DOHH2 (cell line): ENCODE measurements around the gene AFG3L2.

Source experiments
- H3F3A ChIP-seq: fragments of 200-600 bp; sonication (generic), shearing (Covaris generic); 2 replicates; pipeline ENCODE4 v1.6.0; 2016; ENCODE audit warnings: antibody characterized with exemption, mild to moderate bottlenecking; ENCODE audit not compliant: control insufficient read depth, insufficient read depth
- H3K27ac ChIP-seq: fragments of 200-600 bp; sonication (generic); 2 replicates; pipeline ENCODE4 v1.5.1; 2014; ENCODE audit warnings: low read depth, mild to moderate bottlenecking, low read length, moderate library complexity
- H3K27me3 ChIP-seq: fragments of 200-600 bp; sonication (generic); 2 replicates; pipeline ENCODE4 v1.6.1; 2014; ENCODE audit warnings: mild to moderate bottlenecking, low read length, mixed read lengths; ENCODE audit not compliant: control insufficient read depth
- H3K36me3 ChIP-seq: fragments of 200-600 bp; sonication (generic); 2 replicates; pipeline ENCODE4 v1.6.1; 2014; ENCODE audit warnings: mild to moderate bottlenecking, low read length, moderate library complexity, mixed read lengths; ENCODE audit not compliant: control insufficient read depth
- H3K4me1 ChIP-seq: fragments of 200-600 bp; sonication (generic); 2 replicates; pipeline ENCODE4 v1.6.1; 2014; ENCODE audit warnings: mild to moderate bottlenecking, low read length, mixed read lengths; ENCODE audit not compliant: control insufficient read depth
- H3K4me2 ChIP-seq: fragments of 200-600 bp; sonication (generic); 2 replicates; pipeline ENCODE4 v1.6.0; 2014; ENCODE audit warnings: mild to moderate bottlenecking, low read length, moderate library complexity
- H3K4me3 ChIP-seq: fragments of 200-600 bp; sonication (generic); 2 replicates; pipeline ENCODE4 v1.5.1; 2014; ENCODE audit warnings: mild to moderate bottlenecking, low read length, mixed read lengths
- H3K79me2 ChIP-seq: fragments of 200-600 bp; sonication (generic); 2 replicates; pipeline ENCODE4 v1.6.1; 2014; ENCODE audit warnings: mild to moderate bottlenecking, low read length, mixed read lengths; ENCODE audit not compliant: control insufficient read depth
- H3K9me2 ChIP-seq: fragments of 200-600 bp; sonication (generic); replicated peaks from 2 replicates; pipeline ENCODE4 v1.6.1; 2014; ENCODE audit warnings: mild to moderate bottlenecking, low read length, mixed read lengths; ENCODE audit not compliant: control insufficient read depth
- H3K9me3 ChIP-seq: fragments of 200-600 bp; sonication (generic); 2 replicates; pipeline ENCODE4 v1.6.1; 2014; ENCODE audit warnings: antibody characterized with exemption, low read length, mixed read lengths; ENCODE audit not compliant: control insufficient read depth, insufficient read depth
- H4K20me1 ChIP-seq: fragments of 200-600 bp; sonication (generic); 2 replicates; pipeline ENCODE4 v1.6.0; 2014; ENCODE audit warnings: low read depth, mild to moderate bottlenecking, antibody characterized with exemption, low read length, moderate library complexity; ENCODE audit not compliant: control insufficient read depth, insufficient read depth
- EZH2phosphoT487 ChIP-seq: fragments of 200-600 bp; sonication (generic); IDR thresholded peaks from 2 replicates; pipeline ENCODE4 v1.6.1; 2017; ENCODE audit warnings: borderline replicate concordance, mild to moderate bottlenecking, antibody characterized with exemption, low read length, moderate library complexity, mixed read lengths
- TF ChIP-seq, protein P1 (sequence below): fragments of 200-600 bp; sonication (generic); IDR thresholded peaks from one replicate; pipeline ENCODE4 v1.5.1; 2014; ENCODE audit warnings: antibody characterized with exemption, mild to moderate bottlenecking, low read depth, low read length; ENCODE audit not compliant: poor library complexity, severe bottlenecking

AFG3L2 gene

DNA sequence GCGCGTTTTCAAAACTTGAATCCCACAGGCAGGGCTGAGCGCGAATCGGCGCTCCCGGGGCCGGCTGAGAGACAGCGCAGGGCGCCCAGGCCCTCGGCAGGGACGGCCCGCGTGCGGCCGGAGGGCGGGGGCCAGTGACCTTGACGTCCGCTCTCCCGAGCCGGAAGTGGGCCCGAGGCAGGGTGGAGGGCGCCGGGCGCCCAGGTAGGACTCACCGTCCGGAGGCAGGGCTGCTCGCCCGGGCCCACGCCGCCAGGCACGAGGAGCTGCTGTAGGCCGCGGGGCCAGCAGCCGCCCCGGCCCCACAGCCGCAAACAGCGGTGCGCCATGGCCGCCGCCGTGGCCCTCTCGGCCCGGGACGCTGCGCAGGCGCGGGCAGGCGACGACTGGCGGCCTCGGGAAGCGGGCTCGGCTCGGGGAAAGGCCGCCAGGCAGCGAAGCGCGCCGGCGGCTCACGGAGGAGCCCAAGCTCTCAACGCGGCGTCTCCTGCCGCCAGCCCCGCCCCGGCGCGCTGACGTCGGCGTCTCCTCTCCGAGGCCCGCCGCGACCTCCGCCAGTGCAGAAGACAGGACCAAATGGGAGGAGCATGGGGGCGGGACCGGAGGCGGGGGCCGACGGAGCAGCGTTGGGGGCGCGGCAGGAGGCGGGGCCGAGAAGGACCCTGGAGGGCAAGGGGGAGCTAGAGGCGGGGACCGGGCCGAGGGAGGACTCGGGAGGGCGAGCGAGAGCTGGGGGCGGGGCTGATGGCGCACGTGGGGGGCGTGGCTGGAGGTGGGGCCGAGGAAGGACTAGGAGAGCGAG is at the start of gene AFG3L2:
Gene AFG3L2 (minus strand): TSS at position 474 of the 802 bp plus-strand sequence. CDS start 145 bp downstream, at position 329.
- Histone ChIP-seq H4K20me1 (peaks cover 24% of the 10 kb centered on the region), H3K9me2 (no peaks in the 10 kb centered on the region), H3F3A (no peaks in the 10 kb centered on the region), H3K27ac (peak within 1 kb of the TSS; percentile 76), H3K4me2 (peak within 1 kb of the TSS; percentile 86), H3K79me2 (peaks cover 50% of the 10 kb centered on the region), H3K4me3 (peak within 1 kb of the TSS; percentile 99), H3K27me3 (no peaks in the 10 kb centered on the region), H3K4me1 (peaks cover 39% of the 10 kb centered on the region), H3K36me3 (peaks cover 36% of the 10 kb centered on the region), H3K9me3 (no peaks in the 10 kb centered on the region)
- TF ChIP-seq, protein P1, sequence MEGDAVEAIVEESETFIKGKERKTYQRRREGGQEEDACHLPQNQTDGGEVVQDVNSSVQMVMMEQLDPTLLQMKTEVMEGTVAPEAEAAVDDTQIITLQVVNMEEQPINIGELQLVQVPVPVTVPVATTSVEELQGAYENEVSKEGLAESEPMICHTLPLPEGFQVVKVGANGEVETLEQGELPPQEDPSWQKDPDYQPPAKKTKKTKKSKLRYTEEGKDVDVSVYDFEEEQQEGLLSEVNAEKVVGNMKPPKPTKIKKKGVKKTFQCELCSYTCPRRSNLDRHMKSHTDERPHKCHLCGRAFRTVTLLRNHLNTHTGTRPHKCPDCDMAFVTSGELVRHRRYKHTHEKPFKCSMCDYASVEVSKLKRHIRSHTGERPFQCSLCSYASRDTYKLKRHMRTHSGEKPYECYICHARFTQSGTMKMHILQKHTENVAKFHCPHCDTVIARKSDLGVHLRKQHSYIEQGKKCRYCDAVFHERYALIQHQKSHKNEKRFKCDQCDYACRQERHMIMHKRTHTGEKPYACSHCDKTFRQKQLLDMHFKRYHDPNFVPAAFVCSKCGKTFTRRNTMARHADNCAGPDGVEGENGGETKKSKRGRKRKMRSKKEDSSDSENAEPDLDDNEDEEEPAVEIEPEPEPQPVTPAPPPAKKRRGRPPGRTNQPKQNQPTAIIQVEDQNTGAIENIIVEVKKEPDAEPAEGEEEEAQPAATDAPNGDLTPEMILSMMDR, result no peak
- no peak for TF ChIP-seq EZH2phosphoT487

GRCh38 chr18:12424252-12424651 is 47.2 kb upstream of the AFG3L2 start:
- Histone ChIP-seq H3K4me1 (peaks cover 13% of the 10 kb centered on the region), H3K9me3 (no peaks in the 10 kb centered on the region), H3F3A (peaks cover 7% of the 10 kb centered on the region; the same call in 1 of the 2 replicates), H4K20me1 (no peaks in the 10 kb centered on the region), H3K9me2 (no peaks in the 10 kb centered on the region), H3K4me3 (no peak overlapping the region), H3K4me2 (no peak overlapping the region), H3K36me3 (peaks cover 55% of the 10 kb centered on the region), H3K27ac (no peak overlapping the region), H3K79me2 (no peaks in the 10 kb centered on the region), H3K27me3 (no peaks in the 10 kb centered on the region)
- TF ChIP-seq EZH2phosphoT487, result no peak

DNA sequence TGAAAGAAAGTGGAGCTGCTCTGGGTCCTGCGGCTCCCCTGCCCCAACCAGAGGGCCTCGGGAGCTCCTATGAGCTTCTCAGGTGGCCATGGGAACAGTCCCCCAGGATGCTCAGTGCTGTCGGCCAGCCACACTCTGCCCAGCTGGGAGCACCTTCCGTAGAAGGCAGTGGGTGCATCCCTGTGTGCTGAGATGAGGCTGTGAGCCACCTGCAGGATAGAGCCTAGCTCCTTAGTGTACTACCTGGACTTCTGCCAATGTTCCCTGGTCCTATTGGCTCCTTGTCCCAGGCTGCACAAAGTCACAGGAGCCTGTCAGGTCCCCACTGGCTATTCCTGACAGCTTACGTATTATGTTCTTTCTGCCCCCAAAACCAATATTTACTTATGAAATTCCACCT is 46.8 kb upstream of the AFG3L2 start:
- Histone ChIP-seq H3K4me1 (peaks cover 16% of the 10 kb centered on the region), H3K27me3 (no peaks in the 10 kb centered on the region), H3K4me2 (no peak overlapping the region), H3K79me2 (peaks cover 2% of the 10 kb centered on the region), H4K20me1 (no peaks in the 10 kb centered on the region), H3F3A (peaks cover 7% of the 10 kb centered on the region), H3K27ac (no peak overlapping the region), H3K4me3 (no peak overlapping the region), H3K9me2 (no peaks in the 10 kb centered on the region), H3K9me3 (no peaks in the 10 kb centered on the region), H3K36me3 (peaks cover 50% of the 10 kb centered on the region)
- TF ChIP-seq EZH2phosphoT487, result no peak
- TF ChIP-seq, protein P1, result no peak

DNA sequence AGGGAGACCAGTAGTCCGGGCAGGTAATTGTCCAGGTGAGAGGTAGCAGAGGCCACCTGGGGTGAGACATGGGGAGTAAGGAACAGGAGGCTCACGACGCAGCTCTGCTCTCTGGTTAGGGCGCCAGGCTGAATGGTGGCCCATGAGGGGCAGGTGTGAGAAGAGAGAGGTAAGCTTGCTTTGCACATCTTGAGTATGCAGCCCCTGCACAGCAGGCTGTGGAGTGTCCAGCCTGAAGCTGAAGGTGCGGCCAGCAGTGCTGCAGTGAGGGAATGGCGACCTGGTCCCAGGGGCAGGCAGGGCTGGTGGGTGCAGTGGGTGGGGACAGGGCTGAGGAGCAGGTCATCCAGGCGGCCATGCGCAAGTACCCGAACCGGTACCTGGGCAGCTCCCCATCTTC is 46.4 kb upstream of the AFG3L2 start:
- H3K4me3 ChIP-seq, result no peak overlapping the region
- H3F3A ChIP-seq, result peaks cover 11% of the 10 kb centered on the region
- H3K4me1 ChIP-seq, result peaks cover 20% of the 10 kb centered on the region
- no peaks in the 10 kb centered on the region for H4K20me1 ChIP-seq
- H3K27me3 ChIP-seq, result no peaks in the 10 kb centered on the region
- no peak overlapping the region for H3K4me2 ChIP-seq
- no peaks in the 10 kb centered on the region for H3K9me3 ChIP-seq
- peaks cover 6% of the 10 kb centered on the region for H3K79me2 ChIP-seq
- TF ChIP-seq, protein P1, result no peak
- no peak for TF ChIP-seq EZH2phosphoT487
- no peaks in the 10 kb centered on the region for H3K9me2 ChIP-seq
- H3K27ac ChIP-seq, result no peak overlapping the region
- peaks cover 50% of the 10 kb centered on the region for H3K36me3 ChIP-seq
